Left lobe of liver (tissue), 2 donors: ENCODE results near the gene MED12L. TPM values are rescaled to one million over a fixed set of nuclear protein-coding genes. Genes with fewer than 3 reads are reported as not detected.

Experiments
- ATAC-seq: fragments of 200-7000 bp; cut with Tn5 transposase; one replicate; pipeline ENCODE4 v1.9.1; 2020; ENCODE audit warnings: mild to moderate bottlenecking, moderate library complexity
- DNase-seq: peaks from one replicate; pipeline ENCODE4 v3.0.0-alpha.2; 2020; ENCODE audit warnings: low spot score
- total RNA-seq: library from RNA; stranded (reverse); gene quantifications from one replicate; pipeline ENCODE4 v1.2.1, GENCODE V29; 2021
- donor health status: DM: no; HTN: no; CAD: no; lungs with moderate emphysema.
- donor health status: DM: no; HTN: yes; CAD: no.

Gene MED12L
- total RNA-seq, 1 donor from 2014 or later = 0.15 TPM

DNA sequence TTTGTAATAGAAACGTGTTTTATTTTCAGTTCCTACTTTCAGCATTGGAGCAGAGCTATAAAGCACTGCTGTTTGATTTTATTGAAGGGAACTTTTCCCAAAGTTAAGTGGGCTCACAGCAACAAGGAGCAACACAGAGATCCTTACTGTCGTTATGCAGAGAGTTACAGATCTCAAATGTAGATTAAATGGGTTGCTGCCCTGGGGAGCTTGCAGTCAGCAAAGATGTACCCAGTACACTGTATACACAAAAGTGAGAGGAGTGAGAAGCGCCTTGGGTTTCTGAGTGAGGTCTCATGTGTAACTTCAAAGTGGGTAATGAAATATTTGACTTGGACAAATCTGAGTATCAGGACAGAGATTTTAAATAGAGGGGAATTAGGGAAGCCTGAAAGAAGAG, 47.7 kb downstream of the MED12L start:
- no peak for DNase-seq
- no peak for ATAC-seq

DNA sequence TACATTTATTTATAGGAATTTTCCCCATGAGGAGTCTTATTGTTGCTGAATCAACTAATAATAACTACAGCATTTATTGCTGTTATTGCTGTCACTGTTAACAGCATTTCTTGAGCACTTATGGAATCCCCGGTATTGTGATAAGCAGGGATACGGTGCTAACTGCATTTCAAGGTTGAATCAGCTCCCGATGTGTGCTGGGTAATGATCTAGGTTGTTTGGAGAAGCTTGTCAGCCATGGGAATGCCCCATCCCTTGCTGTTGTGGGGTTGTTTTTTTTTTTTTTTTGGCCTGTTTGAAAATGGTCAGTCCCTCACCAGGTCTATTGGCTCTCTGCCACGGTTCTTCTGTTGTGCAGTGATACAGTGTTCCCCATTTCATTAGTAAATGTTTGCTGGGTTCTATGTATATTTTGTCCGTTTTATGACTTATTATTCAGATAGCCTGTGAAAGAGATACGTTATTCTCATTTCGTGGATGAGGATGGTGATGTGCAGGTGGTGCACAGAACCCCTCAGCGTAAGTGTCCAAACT, 48.5 kb downstream of the MED12L start:
- no peak for ATAC-seq
- no peak for DNase-seq

DNA sequence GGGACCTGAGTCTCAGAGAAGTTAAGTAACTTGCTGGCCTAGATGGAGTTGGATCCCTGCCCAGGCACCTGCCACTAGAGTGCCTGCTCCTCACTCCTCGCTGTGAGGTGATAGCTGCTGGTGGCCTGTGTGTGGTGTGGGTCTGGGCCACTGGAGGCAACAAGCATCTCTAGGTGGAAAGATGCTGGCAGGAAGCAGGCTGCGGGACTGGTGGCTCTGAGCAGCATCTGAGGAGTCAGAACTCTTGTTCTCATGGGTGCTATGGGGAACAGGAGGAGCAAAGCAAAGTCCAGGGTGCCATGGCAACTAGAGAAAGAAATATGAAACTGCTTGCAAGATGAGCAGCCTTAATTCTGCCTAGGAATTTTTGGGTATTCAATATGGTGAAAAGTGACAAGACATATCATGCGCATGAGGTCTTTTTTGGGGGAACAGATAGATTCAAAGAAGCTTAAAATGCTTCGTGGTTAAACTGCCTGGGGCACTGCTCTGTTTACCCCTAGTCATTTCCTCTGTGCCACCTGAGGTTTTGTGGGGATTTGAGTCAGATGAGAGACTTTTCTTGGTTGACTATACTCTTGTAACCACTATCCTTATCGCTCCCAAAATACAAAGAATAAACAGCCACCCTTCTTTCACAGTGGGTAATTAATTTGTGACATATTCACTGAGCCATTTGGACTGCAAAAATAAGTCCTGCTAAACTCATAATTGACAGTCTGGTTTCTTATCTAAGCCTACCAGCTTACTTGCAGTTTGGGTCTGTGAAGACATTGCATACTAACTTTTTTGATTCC, 50.3 kb downstream of the MED12L start:
- ATAC-seq (peak; percentile 64), DNase-seq (peak; percentile 51)

DNA sequence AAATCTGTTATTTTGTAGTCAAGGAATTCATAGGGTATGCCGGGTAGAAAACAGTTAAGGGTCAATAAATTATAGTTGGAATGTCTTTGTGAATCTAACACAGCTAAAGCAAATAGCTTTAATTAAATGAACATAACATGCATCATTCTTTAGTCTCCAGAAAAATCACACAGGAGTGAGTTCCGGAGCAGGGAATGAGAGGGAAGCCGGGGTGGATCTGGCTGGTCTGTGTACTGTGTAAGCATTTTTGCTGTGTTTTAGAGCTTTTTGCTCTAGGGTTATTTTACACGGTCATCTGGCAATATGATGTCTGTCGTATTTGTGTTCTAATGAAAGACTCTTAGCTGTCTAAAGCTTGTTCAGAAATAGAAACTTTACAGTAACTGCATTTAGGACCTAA, 57.5 kb downstream of the MED12L start:
- DNase-seq (no peak), ATAC-seq (no peak)

DNA sequence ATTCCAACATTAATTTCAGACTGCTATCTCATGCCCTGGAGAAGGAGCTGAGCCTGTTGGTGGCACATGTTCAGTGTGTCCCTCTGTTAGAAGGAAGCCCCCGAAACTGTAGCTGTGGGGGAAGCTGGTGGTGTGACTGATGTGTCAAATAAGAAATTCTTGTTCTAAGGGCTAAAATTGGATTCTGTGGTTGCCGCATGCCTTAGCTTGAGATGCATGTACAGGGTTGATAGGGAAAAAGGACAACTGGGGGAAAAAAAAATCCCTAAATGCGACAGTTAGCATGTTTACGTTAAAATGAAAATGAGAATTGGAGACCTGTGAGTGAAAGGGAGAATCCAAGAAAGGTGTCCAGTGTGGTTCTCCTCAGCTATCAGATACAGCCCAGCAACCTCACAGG, 58.6 kb downstream of the MED12L start:
- ATAC-seq = no peak
- DNase-seq = no peak

DNA sequence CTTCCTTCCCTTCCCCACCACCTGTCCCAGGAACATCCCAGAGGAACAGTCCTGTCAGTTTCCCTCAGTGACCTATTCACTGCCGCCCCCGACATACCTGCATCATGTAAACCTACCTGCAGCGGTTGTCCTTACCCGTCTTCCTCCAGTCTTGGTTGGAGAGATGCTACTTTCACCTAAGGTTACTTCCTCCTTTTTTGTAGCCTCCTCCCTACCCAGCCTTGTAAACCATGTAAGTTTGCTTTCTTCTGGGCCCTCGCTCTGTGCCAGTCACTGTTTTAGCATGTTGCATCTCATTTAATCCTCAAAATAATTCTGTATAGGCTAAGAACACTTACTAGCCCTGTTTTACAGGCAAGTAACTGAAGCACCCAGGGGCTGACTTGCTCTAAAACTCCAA, 59.3 kb downstream of the MED12L start:
- no peak for ATAC-seq
- no peak for DNase-seq

DNA sequence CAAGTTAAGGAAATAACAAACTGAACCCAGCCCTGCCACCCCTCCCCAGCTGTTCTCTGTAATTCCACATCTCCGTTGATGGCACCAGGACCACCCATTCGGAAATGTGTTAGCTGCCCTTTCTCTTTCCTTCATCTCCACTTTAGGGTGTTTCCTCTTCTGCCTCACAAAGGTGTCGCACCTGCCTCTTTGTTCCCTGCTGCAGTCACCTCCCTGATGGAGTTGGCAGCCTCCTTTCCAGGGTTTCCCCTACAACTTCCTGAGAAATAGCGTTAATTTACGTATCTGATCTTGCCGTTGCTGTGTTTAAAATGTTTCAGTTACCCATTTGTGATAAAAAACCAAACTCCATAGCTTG, 60.2 kb downstream of the MED12L start:
- DNase-seq (no peak), ATAC-seq (no peak)

DNA sequence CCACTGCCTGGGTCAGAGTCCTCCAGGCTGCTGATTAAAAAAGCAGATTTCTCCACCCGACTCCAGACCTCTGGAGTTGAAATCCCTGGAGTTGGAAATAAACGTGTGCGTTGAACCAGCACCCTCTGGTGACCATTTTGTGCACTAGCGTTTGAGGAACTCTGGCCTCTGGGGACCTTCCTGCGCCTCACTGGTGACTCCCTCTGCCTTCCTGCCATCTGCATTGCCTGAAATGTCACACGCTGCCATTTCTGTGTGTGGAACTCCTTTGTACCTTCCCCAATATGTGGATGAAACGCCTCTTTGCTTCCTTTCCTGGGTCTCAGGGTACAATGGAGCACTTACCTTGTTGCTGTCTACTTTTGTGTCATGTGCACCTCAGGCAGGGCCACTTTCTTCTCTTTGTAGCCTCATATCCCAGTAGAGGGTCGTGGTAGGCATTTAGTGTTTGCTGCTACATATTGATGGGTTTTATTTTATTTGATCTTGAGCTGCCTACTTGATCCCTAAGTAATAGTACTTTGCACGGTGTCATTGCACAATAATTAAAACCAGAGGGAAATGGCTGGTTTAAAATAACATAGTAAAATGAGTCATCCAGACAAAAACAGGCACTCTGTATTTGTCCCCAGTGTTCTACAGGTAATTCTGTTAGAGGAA, 60.7 kb downstream of the MED12L start:
- peak; percentile 100 for ATAC-seq
- DNase-seq = peak; percentile 79

DNA sequence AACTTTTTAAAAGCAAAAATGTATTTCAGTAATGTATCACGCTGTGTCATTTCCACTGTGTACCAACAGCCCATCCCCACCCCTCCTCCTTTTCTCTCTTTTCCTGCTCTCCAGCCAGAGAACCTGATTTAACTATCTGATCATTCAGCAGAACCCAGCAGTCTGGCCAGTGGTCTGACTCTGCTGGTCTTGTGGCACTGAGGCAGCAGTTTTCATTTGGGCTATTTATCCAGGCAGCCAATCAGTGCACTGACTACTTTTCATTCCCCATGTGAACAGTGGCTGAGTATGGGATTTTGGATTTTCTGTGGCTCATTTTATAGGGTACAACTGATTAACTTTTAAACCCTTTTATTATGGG, 61.2 kb downstream of the MED12L start:
- ATAC-seq = no peak
- DNase-seq = no peak

DNA sequence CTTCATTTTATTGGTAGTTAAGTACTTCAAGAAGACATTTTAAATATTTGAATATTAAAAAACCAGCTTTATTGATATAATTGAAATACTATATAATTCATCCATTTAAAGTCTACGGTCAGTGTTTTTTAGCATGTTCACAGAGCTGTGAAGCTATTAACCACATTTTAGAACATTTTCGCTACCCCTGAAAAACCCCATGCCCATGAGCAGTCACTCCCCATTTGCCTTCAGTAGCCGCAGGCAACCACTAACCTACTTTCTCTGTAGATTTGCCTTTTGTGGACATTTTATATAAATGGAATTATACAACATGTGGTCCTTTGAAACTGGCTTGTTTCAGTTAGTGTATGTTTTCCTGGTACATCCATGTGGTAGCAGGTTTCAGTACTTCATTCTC, 61.8 kb downstream of the MED12L start:
- DNase-seq = no peak
- ATAC-seq = no peak

DNA sequence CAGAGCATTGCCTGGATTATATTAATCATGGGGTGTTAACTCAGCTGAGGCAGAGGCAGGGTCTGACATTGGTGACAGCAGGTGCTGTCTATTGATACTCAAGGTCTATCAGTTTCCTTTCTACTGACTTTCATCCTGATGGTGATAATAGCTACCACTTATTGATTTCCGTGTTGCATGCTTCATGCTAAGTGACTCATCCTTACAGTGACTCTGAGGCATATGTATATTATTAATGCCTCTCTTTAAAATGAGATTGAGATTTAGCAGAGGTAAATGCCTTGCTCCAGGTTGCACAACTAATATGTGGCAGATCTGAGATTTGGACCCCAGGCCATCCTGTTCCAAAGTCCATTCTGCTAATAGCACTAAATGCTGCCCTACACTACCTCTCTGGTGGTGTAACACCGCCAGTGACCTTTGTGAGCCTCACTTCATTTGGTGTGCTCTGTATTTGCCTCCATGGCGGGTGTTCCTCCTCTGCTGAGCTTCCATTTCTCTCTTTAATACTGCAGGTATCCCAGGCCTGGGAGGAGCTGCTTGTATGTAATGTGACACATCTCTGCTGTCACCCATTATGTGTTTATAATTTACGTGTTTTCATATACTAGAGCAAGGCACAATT, 67.1 kb downstream of the MED12L start:
- DNase-seq = no peak

DNA sequence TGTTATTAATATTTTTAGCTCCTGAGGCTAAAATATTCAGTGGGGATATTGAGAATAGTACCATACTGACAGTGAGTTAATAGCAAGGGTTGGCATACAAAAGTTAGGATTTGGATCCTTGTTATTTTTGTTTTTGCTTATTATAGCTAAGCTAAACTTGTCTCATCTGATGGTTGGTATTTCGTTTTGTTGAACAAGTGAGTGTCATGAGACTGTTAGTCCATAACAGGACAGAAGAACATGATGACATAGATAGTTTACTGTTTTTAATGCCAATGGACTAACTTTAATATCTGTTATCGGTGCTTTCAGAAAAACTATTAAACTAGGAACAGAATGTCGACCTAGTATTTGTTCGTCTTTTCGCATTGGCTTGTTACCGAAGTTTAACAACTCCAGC, 69.1 kb downstream of the MED12L start:
- ATAC-seq (no peak), DNase-seq (no peak)

More for the DNA sequence above, 67.1 kb downstream of the MED12L start:
- ATAC-seq = no peak

DNA sequence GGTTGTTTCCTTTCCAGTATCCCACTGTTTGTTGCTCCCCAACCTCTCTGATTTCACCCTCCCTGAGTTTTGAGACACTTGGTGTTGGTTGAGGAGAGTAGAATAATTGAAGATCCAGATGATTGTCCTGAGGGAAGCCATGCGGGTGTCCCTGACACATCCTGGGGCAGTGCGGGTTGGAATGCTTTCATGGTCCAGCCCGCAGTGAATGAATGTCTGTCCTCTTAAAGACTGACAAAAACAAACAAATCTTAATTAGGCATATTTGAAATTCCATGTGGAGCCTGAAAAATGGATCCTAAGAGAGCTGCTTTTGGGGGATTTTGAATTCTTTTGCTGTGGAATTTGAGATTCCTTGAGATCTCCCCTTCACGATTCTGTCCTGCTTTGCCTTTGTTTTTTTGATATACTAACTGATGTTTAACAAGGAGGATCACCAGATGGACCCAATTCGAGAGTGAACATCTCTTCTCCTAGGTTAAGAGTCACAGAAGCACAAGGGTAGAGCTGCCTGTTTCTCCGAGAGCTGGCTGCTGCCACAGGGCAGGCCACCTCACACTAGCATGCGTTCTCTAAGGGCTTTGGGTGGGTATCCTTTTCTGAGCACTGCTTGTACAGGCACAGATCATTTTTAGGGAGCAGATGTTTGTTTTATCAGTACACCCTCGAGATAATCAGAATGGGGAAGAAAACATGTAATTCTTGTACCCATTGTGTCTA, 70.1 kb downstream of the MED12L start:
- no peak for ATAC-seq

DNA sequence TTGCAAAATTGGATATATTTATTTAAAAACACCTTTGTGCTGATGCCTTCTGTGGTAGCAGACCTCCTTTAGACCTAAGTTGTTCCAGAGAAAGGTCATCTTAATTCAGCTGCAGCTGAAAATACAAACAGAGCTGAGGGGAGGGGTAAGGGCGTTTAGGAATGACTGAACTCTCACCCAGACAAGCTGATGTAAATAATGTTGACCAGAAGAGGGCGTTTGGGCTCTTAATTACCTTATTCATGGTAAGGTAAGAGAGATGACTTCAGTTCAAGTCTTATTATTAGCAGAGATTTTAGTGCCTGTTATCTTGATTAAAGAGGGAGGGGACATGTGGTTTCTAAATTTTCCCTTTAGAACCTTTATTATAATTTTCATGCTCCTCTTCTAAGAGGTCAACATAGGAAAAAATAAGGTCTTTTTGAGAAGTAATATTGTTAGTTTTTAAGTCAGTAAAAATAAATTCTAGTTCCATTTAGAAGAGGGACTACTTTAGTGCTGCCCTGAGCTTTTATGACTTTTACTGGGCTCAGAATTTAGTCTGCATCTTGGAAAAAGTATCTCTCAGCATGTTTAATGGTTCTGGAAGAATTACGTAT, 71.3 kb downstream of the MED12L start:
- peak; percentile 97 for ATAC-seq
- no peak for DNase-seq

More for the DNA sequence above, 70.1 kb downstream of the MED12L start:
- no peak for DNase-seq

DNA sequence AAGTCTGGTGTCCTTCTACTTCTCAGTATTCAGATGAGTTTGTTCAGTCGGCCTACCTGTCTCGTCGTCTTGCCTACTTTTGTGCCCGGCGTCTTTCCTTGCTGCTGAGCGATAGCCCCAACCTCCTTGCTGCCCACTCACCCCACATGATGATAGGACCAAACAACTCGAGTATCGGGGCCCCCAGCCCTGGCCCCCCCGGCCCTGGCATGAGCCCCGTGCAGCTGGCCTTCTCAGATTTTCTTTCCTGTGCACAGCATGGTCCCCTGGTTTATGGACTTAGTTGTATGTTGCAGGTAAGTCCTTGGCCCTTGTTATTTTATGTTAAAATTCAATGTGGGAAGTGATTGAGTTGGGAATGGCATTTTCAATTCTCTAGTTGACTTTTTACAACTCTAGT, 74.3 kb downstream of the MED12L start:
- ATAC-seq (no peak), DNase-seq (no peak)

DNA sequence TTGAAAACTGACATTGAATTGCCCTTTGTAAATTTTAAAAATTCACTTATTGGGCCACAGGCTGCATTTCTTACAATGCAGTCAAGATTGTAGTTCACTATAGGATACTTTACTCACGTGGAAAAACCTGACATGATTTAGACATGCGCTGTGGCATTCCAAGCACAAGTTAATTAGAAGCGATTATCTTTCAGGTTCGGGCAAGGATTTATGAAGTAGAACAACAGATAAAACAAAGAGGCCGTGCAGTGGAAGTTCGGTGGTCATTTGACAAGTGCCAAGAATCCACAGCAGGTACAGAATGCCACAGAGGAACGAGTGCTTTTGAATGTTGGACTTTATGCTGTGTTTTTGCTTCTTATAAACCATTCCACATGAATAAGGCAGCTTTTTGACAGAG, 79.8 kb downstream of the MED12L start:
- no peak for DNase-seq
- no peak for ATAC-seq

DNA sequence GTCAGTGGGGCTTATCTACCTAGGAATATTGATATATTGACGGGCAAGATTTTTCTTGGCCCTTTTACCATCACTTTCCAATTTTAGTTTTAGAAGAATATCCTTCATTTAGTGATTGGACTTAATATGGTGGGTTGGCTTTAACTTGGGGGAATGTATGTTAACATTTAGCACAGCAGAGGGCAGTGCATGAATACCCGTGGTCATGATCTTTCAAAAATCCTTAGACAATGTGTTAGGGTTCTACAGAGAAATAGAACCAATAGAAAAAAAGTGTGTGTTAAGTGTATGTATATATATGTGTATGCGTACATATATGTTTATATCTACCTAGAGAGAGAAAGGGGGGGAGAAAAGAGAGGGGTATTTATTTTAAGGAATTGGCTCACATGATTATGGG, 80.7 kb downstream of the MED12L start:
- DNase-seq (no peak), ATAC-seq (no peak)

DNA sequence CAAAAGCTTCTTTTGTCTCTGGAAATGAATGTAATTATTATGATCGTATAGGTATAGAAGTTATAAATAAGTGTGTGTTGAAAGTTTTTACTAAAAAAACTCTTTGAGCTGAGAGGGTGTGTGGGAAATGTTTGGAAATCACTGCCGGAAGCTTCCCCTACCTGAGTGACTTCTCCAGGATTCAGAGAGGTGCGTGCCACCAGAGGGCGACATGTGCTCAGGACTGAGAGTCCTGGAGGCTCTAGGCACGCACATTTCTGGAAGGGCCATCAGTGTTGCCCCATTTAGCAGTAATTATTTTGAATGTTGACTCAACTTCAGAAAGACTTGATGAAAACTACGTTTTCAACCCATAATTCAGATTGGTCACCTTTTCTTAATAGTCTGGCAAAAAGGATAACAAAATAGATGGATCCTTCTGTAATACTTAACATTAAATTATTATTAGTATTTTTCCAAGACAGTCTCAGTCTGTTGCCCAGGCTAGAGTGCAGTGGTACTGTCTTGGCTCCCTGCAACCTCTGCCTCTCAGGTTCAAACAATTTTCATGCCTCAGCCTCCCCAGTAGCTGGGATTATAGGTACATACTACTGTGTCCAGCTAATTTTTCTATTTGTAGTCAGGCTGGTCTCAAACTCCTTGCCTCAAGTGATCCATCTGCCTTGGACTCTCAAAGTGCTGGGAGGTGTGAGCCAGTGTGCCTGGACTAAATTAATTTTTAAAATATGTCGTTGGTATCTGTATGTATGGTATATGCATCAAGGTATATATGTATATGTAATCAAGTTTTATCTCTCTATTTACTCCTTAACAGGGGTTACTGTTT, 83.0 kb downstream of the MED12L start:
- ATAC-seq = peak; percentile 99

DNA sequence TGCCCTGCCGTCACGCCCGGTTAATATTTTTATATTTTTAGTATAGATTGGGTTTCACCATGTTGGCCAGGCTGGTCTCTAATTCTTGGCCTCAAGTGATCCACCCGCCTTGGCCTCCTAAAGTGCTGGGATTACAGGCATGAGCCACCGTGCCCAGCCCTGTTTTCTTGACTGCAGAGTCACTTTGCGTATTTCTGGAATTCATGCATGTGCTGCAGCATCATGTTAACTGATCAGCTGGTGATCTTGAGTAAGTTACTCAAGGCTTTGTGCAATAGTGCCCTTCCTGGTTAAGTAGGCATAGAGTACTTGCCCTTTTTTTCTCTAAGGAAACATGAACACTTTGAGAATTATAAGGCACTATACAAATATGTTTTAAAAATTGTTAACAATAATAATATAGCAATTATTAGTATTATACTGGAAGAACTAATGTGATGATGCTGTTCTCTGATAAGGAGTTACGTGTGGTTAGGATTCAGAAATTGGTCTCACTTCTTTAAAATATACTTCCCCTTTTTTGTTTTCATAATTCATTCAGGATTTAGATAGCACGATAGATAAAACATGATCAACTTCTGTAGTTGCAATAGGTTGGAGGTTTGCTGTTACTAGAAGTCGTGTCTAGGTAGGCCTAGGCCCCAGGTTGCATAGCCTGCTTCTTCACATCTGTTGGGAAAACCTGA, 83.9 kb downstream of the MED12L start:
- DNase-seq (no peak), ATAC-seq (no peak)

More for the DNA sequence above, 83.0 kb downstream of the MED12L start:
- DNase-seq = peak; percentile 83
